GM23338 (cell line): ENCODE results near the gene ARHGEF39. TPM values are rescaled to one million over a fixed set of nuclear protein-coding genes. Genes with fewer than 3 reads are reported as not detected.
"Not testable (repeated sequence)": the region's sequence is repeated elsewhere in the genome, so short reads cannot be mapped to it uniquely, and the experiment has no call there.

Experiments used
- ATAC-seq: fragments of 200-7000 bp; cut with Tn5 transposase; 3 replicates; pipeline ENCODE4 v1.9.1; 2020
- DNase-seq: peaks from one replicate; pipeline ENCODE4 v3.0.0-alpha.2; 2015; ENCODE audit warnings: low spot score
- H2AFZ ChIP-seq: fragments of 200-600 bp; sonication (generic); 2 replicates; pipeline ENCODE4 v1.8.0; 2016; ENCODE audit warnings: antibody characterized with exemption, mild to moderate bottlenecking, moderate library complexity
- H3F3A ChIP-seq: fragments of 200-600 bp; sonication (generic); replicated peaks from 2 replicates; pipeline ENCODE4 v1.8.0; 2017; ENCODE audit warnings: antibody characterized with exemption, mixed run types, low read depth
- H3K27ac ChIP-seq: fragments of 200-600 bp; sonication (generic); 2 replicates; pipeline ENCODE4 v1.6.1; 2016; ENCODE audit warnings: low read depth
- H3K27me3 ChIP-seq: fragments of 200-600 bp; sonication (generic); 2 replicates; pipeline ENCODE4 v1.8.0; 2016; ENCODE audit warnings: mild to moderate bottlenecking, mixed run types, moderate library complexity; ENCODE audit not compliant: insufficient read depth
- H3K36me3 ChIP-seq: fragments of 200-600 bp; sonication (generic); 2 replicates; pipeline ENCODE4 v1.8.0; 2016; ENCODE audit warnings: mild to moderate bottlenecking; ENCODE audit not compliant: insufficient read depth
- H3K4me1 ChIP-seq: fragments of 200-600 bp; sonication (generic); 2 replicates; pipeline ENCODE4 v1.8.0; 2016; ENCODE audit warnings: mild to moderate bottlenecking, moderate library complexity; ENCODE audit not compliant: insufficient read depth
- H3K4me2 ChIP-seq: fragments of 200-600 bp; sonication (generic); 2 replicates; pipeline ENCODE4 v1.7.1; 2017; ENCODE audit warnings: mixed run types
- H3K4me3 ChIP-seq: fragments of 200-600 bp; sonication (generic); 2 replicates; pipeline ENCODE4 v1.6.1; 2016; ENCODE audit warnings: mixed run types
- H3K79me2 ChIP-seq: fragments of 200-600 bp; sonication (generic); replicated peaks from 2 replicates; pipeline ENCODE4 v1.8.0; 2017; ENCODE audit warnings: mild to moderate bottlenecking; ENCODE audit not compliant: insufficient read depth
- H3K9me2 ChIP-seq: fragments of 200-600 bp; sonication (generic); 2 replicates; pipeline ENCODE4 v1.8.0; 2017; ENCODE audit not compliant: insufficient read depth
- H4K20me1 ChIP-seq: fragments of 200-600 bp; sonication (generic); replicated peaks from 2 replicates; pipeline ENCODE4 v1.8.0; 2017; ENCODE audit warnings: mild to moderate bottlenecking; ENCODE audit not compliant: insufficient read depth
- H3K27ac Mint-ChIP-seq: 2 replicates; pipeline ENCODE4 v1.8.0; 2020; ENCODE audit warnings: inconsistent platforms, mild to moderate bottlenecking, moderate library complexity, mixed read lengths
- H3K27me3 Mint-ChIP-seq: 3 replicates; pipeline ENCODE4 v1.8.0; 2022; ENCODE audit warnings: low read depth, mild to moderate bottlenecking, moderate library complexity, mixed read lengths, inconsistent platforms; ENCODE audit not compliant: insufficient read depth, poor library complexity
- H3K36me3 Mint-ChIP-seq: 3 replicates; pipeline ENCODE4 v1.8.0; 2021; ENCODE audit warnings: low read depth, mild to moderate bottlenecking, inconsistent platforms, moderate library complexity, mixed read lengths
- H3K4me1 Mint-ChIP-seq: 3 replicates; pipeline ENCODE4 v1.8.0; 2020; ENCODE audit warnings: mild to moderate bottlenecking, inconsistent platforms, mixed read lengths
- H3K4me3 Mint-ChIP-seq: 3 replicates; pipeline ENCODE4 v1.8.0; 2021; ENCODE audit warnings: moderate library complexity, mild to moderate bottlenecking, inconsistent platforms, mixed read lengths
- H3K9me3 Mint-ChIP-seq: 3 replicates; pipeline ENCODE4 v1.8.0; 2020; ENCODE audit warnings: moderate library complexity, mild to moderate bottlenecking, inconsistent platforms, mixed read lengths
- ZNF114 ChIP-seq: fragments of 250-450 bp; sonication (Bioruptor Pico); IDR thresholded peaks from 2 replicates; pipeline ENCODE4 v1.5.0; 2020; ENCODE audit warnings: mild to moderate bottlenecking, moderate library complexity
- polyA plus RNA-seq: library from polyadenylated mRNA; unstranded; fragments of >200 nt; fragmentation: Nextera tagmentation; extraction: Ambion mirVana; gene quantifications from 2 replicates; pipeline ENCODE4 v1.2.1, GENCODE V29; 2016
- total RNA-seq: library from RNA; depleted of rRNA; stranded (reverse); fragments of >200 nt; shearing (Covaris generic); gene quantifications from 2 replicates; pipeline ENCODE4 v1.2.3, GENCODE V29; 2014

Gene ARHGEF39
- total and polyA plus RNA-seq, 2 experiments from 2014 or later, result 16.8 to 31.0 TPM

DNA sequence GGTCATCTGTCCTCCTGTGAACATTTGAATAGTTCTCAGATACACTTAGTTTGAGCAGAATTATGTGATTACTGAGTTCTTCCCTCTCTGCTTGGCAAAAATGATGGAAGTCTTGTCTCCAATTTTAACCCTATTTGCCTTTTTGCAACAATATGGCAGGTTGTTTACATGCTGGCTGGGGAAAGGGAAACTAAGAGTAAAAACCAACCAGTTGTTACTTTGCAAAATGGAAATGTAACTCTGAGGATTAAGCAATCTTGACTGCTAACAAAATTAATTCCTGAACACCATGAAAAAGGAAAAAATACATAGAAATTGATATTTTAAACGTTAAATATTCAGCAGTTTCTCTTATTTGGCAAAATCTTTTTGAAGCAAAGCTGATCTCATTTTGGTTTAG lies 25.4 kb downstream of the ARHGEF39 start:
- Mint-ChIP-seq H3K27ac (no peak overlapping the region), H3K27me3 (peaks cover 4% of the 10 kb centered on the region), H3K4me3 (no peak overlapping the region), H3K36me3 (peaks cover 10% of the 10 kb centered on the region), H3K9me3 (peaks cover 10% of the 10 kb centered on the region; the same call in 2 of the 3 replicates), H3K4me1 (peaks cover 1% of the 10 kb centered on the region; the same call in 1 of the 3 replicates)
- no peak for ATAC-seq
- no peak for TF ChIP-seq ZNF114 (CRISPR knock-in tag)
- no peaks in the 10 kb centered on the region for H3F3A ChIP-seq
- no peak overlapping the region for H2AFZ ChIP-seq
- no peaks in the 10 kb centered on the region for H3K9me2 ChIP-seq
- no peaks in the 10 kb centered on the region for H4K20me1 ChIP-seq
- H3K27me3 ChIP-seq, result no peaks in the 10 kb centered on the region
- H3K4me3 ChIP-seq, result no peak overlapping the region
- no peaks in the 10 kb centered on the region for H3K79me2 ChIP-seq
- no peak overlapping the region for H3K4me2 ChIP-seq
- no peak overlapping the region for H3K27ac ChIP-seq
- H3K4me1 ChIP-seq, result no peaks in the 10 kb centered on the region
- DNase-seq, result no peak
- no peaks in the 10 kb centered on the region for H3K36me3 ChIP-seq

DNA sequence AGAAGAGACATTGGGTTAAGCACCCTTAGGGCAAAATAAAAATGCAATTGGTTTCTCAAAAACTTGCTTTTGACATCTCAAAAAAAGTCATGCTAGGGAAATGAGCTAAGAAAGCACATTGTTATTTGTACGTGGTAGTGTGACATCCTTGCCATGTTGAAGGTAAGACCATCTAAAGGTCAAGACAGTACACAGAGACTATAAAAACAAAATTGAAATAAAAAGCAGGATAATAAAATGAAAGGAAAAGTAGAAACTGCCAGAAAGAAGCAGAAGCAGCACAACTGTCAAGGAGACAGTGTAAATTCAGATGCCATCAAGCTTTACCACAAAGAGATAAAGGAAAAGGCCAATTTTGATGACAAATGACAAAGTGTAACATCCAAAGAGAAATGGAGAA lies 25.8 kb downstream of the ARHGEF39 start:
- H3K36me3 ChIP-seq, H3K27me3 ChIP-seq, H4K20me1 ChIP-seq, H3K4me2 ChIP-seq, H3K4me1 ChIP-seq, H2AFZ ChIP-seq, H3K9me3 Mint-ChIP-seq, ATAC-seq, H3K4me3 Mint-ChIP-seq, H3K27me3 Mint-ChIP-seq, H3K4me3 ChIP-seq, H3K9me2 ChIP-seq, DNase-seq, H3K4me1 Mint-ChIP-seq, H3F3A ChIP-seq, H3K36me3 Mint-ChIP-seq, H3K79me2 ChIP-seq, H3K27ac Mint-ChIP-seq, H3K27ac ChIP-seq: not testable (repeated sequence)

DNA sequence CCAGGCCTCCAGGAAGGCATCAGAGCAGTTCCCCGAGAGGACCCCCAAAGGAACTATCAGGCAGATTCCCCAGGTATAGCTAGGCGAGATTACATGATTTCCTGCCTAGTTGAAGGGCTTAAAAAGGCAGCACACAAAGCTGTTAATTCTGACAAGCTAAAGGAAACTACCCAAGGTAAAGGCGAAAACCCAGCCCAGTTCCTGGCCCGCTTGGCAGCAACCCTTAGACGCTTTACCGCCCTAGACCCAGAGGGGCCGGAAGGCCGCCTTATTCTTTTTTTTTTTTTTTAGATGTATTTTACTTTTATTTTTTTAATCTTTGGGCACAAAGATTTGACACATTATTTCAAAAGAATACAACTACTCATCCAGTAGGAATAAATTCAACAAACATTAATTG lies 26.2 kb downstream of the ARHGEF39 start:
- not testable (repeated sequence) for H3K9me2 ChIP-seq, H3K4me1 Mint-ChIP-seq, H3K27ac ChIP-seq, H3K9me3 Mint-ChIP-seq, H3K27me3 Mint-ChIP-seq, H3K36me3 Mint-ChIP-seq, H3F3A ChIP-seq, H2AFZ ChIP-seq, H3K27me3 ChIP-seq, H3K27ac Mint-ChIP-seq, H3K4me3 ChIP-seq, H3K36me3 ChIP-seq, H3K4me1 ChIP-seq, H3K4me3 Mint-ChIP-seq, DNase-seq, H3K79me2 ChIP-seq, ATAC-seq, H4K20me1 ChIP-seq, H3K4me2 ChIP-seq

DNA sequence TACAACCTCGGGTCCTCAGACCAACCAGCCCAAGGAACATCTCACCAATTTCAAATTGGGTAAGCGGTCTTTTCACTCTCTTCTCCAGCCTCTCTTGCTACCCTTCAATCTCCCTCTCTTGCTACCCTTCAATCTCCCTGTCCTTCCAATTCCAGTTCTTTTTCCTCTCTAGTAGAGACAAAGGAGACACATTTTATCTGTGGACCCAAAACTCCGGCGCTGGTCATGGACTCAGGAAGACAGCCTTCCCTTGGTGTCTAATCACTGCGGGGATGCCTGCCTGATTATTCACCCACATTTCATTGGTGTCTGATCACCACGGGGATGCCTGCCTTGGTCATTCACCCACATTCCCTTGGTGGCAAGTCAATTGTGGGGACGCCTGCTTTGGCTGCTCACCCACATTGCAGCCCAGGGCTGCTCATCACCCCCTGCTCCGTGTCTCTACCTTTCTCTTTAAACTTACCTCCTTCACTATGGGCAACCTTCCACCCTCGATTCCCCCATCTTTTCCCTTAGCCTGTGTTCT lies 27.5 kb downstream of the ARHGEF39 start:
- not testable (repeated sequence) for H3K27ac ChIP-seq, H3K27ac Mint-ChIP-seq, DNase-seq, H4K20me1 ChIP-seq, H3K36me3 Mint-ChIP-seq, H3K27me3 Mint-ChIP-seq, H3K79me2 ChIP-seq, H3K27me3 ChIP-seq, H3K9me2 ChIP-seq, H3K36me3 ChIP-seq, H3K4me1 Mint-ChIP-seq, H3K4me2 ChIP-seq, H3K4me3 ChIP-seq, H2AFZ ChIP-seq, H3K9me3 Mint-ChIP-seq, H3F3A ChIP-seq, ATAC-seq, H3K4me1 ChIP-seq, H3K4me3 Mint-ChIP-seq

DNA sequence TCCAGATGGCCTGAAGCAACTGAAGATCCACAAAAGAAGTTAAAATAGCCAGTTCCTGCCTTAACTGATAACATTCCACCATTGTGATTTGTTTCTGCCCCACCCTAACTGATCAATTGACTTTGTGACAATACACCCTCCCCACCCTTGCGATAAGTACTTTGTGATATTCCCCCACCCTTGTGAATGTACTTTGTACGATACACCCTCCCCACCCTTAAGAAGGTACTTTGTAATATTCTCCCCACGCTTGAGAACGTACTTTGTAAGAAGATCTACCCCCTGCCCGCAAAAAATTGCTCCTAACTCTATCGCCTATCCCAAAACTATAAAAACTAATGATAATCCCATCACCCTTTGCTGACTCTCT lies 28.1 kb downstream of the ARHGEF39 start:
- H3K4me1 ChIP-seq, H3K4me3 ChIP-seq, H3K4me2 ChIP-seq, ATAC-seq, H3K4me1 Mint-ChIP-seq, H3K27ac ChIP-seq, H4K20me1 ChIP-seq, H3K27me3 Mint-ChIP-seq, H3F3A ChIP-seq, H3K36me3 ChIP-seq, H3K27me3 ChIP-seq, H3K36me3 Mint-ChIP-seq, H3K9me3 Mint-ChIP-seq, H3K9me2 ChIP-seq, DNase-seq, H3K27ac Mint-ChIP-seq, H2AFZ ChIP-seq, H3K4me3 Mint-ChIP-seq, H3K79me2 ChIP-seq: not testable (repeated sequence)
